ENCODE results near the gene CUX1. TPM values are rescaled to one million over a fixed set of nuclear protein-coding genes. Genes with fewer than 3 reads are reported as not detected.
A peak's percentile ranks its signal among the peaks of the same experiment; 100 is the strongest.

Gene CUX1
- total RNA-seq, 3 donors from 2014 or later: 35.1 to 54.4 (median 41.1) TPM

DNA sequence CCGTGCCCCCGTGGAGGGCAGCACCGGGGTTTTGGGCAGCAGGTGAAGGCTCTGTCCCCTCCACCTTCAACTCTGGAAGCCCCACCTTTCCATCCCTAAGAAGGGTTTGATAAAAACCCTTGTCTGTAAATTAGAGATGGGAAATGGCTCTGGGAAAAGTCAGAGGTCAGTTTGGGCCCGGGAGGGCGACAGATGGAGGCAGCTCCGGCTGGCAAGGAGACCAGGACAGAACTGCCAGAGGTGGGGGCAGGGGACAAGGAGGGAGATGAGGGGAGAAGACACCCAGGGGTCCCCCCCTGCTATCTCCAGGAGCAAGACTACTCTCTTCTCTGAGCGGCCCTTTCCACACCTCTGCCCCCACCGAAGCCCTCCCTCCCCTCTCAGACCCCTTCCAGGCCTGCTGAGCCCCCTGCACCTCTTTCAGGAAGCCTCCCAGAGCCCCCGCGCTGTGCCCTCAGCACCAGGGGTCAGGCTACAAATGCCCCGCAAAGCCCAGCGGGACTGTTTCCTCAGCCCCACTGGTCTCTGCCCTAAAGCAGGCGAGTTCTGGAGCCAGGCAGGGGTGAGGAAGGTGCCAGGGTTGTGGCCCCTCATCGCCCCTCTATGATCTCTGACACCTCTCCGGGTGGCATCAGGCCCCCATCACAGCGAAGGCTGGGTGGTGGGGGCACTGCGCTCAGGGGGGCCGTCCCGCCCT lies 468.3 kb downstream of the CUX1 start:
- no peaks in the 10 kb centered on the region for H3K36me3 ChIP-seq
- TF ChIP-seq, protein P1, sequence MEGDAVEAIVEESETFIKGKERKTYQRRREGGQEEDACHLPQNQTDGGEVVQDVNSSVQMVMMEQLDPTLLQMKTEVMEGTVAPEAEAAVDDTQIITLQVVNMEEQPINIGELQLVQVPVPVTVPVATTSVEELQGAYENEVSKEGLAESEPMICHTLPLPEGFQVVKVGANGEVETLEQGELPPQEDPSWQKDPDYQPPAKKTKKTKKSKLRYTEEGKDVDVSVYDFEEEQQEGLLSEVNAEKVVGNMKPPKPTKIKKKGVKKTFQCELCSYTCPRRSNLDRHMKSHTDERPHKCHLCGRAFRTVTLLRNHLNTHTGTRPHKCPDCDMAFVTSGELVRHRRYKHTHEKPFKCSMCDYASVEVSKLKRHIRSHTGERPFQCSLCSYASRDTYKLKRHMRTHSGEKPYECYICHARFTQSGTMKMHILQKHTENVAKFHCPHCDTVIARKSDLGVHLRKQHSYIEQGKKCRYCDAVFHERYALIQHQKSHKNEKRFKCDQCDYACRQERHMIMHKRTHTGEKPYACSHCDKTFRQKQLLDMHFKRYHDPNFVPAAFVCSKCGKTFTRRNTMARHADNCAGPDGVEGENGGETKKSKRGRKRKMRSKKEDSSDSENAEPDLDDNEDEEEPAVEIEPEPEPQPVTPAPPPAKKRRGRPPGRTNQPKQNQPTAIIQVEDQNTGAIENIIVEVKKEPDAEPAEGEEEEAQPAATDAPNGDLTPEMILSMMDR (IDR thresholded peaks at IDR 0.05): no peak
- TF ChIP-seq POLR2A (IDR thresholded peaks at IDR 0.05) (no peak), POLR2AphosphoS5 (IDR thresholded peaks at IDR 0.05) (no peak)
- peak overlapping the region; percentile 84 to 96 for H3K27ac ChIP-seq
- peak overlapping the region; percentile 77 to 91 (median 81) for H3K4me3 ChIP-seq
- H3K27me3 ChIP-seq: no peaks in the 10 kb centered on the region
- peaks cover 0 to 4% of the 10 kb centered on the region in 2 donors for H3K4me1 ChIP-seq
- no peak for DNase-seq (ENCODE audit: low spot score in 2 of 2)
- no peaks in the 10 kb centered on the region for H3K9me3 ChIP-seq
- intact Hi-C loops (cut with DNase I; ENCODE audit: low total_unique reads): no loop called here

- peak within 1 kb of the TSS; percentile 84 to 96 for H3K27ac ChIP-seq
- no peaks in the 10 kb centered on the region for H3K27me3 ChIP-seq
- intact Hi-C loops (cut with DNase I; ENCODE audit: low total_unique reads): no loop called here
- H3K4me1 ChIP-seq: peaks cover 0 to 4% of the 10 kb centered on the region in 2 donors
- no peaks in the 10 kb centered on the region for H3K36me3 ChIP-seq
- peak within 1 kb of the TSS; percentile 77 to 91 (median 81) for H3K4me3 ChIP-seq
- H3K9me3 ChIP-seq: no peaks in the 10 kb centered on the region
- DNase-seq (ENCODE audit: low spot score in 2 of 2): peak in 1 of 2 donors; percentile 48
- TF ChIP-seq, protein P1 (IDR thresholded peaks at IDR 0.05): no peak
- TF ChIP-seq POLR2A (IDR thresholded peaks at IDR 0.05) (peak; percentile 25), POLR2AphosphoS5 (IDR thresholded peaks at IDR 0.05) (peak in 2 of 3 donors; percentile 51 to 76)
These were observed 469.0 kb downstream of the CUX1 start, which contains the start of gene SH2B2 for GRCh38 chr7:102286237-102287110. Gene SH2B2 (plus strand): TSS chr7:102286868. CDS start chr7:102300551, 13,683 bp downstream.

GRCh38 chr7:102287111-102287980 lies 469.9 kb downstream of the CUX1 start:
- Histone ChIP-seq H3K9me3 (no peaks in the 10 kb centered on the region), H3K4me3 (peak overlapping the region; percentile 77 to 91 (median 81)), H3K4me1 (peaks cover 0 to 4% of the 10 kb centered on the region in 2 donors), H3K27me3 (no peaks in the 10 kb centered on the region), H3K36me3 (no peaks in the 10 kb centered on the region), H3K27ac (peak overlapping the region; percentile 5 to 45)
- TF ChIP-seq POLR2AphosphoS5 (IDR thresholded peaks at IDR 0.05) (no peak), POLR2A (IDR thresholded peaks at IDR 0.05) (no peak)
- TF ChIP-seq, protein P1 (IDR thresholded peaks at IDR 0.05): no peak
- intact Hi-C loops (cut with DNase I; ENCODE audit: low total_unique reads): no loop called here
- no peak for DNase-seq (ENCODE audit: low spot score in 2 of 2)

GRCh38 chr7:102287981-102288278 lies 470.5 kb downstream of the CUX1 start:
- Histone ChIP-seq H3K36me3 (no peaks in the 10 kb centered on the region), H3K27me3 (no peaks in the 10 kb centered on the region), H3K4me1 (peaks cover 0 to 4% of the 10 kb centered on the region in 2 donors), H3K4me3 (peak overlapping the region; percentile 77 to 91 (median 81)), H3K9me3 (no peaks in the 10 kb centered on the region), H3K27ac (no peak overlapping the region)
- TF ChIP-seq, protein P1 (IDR thresholded peaks at IDR 0.05): no peak
- TF ChIP-seq POLR2AphosphoS5 (IDR thresholded peaks at IDR 0.05) (no peak), POLR2A (IDR thresholded peaks at IDR 0.05) (no peak)
- intact Hi-C loops (cut with DNase I; ENCODE audit: low total_unique reads): no loop called here
- DNase-seq (ENCODE audit: low spot score in 2 of 2): no peak

Data from breast epithelium (tissue), 4 donors.